Fibroblast of skin of right quadriceps (primary cell): ENCODE measurements around the gene BLOC1S6.
"Not testable (repeated sequence)": the region's sequence is repeated elsewhere in the genome, so short reads cannot be mapped to it uniquely, and the experiment has no call there.

Experiments used
- DNase-seq: peaks from one replicate; pipeline ENCODE4 v3.0.0-alpha.2; 2013

BLOC1S6 gene

GRCh38 chr15:45641999-45642932 is 55.1 kb downstream of the BLOC1S6 start:
- peak; percentile 82 for DNase-seq

- no peak for DNase-seq
These were observed 57.3 kb downstream of the BLOC1S6 start for GRCh38 chr15:45644437-45644836.

- DNase-seq: peak; percentile 67
These were observed 58.1 kb downstream of the BLOC1S6 start for GRCh38 chr15:45645026-45645980.

- no peak for DNase-seq
These were observed 59.0 kb downstream of the BLOC1S6 start for GRCh38 chr15:45646220-45646619.

- no peak for DNase-seq
These were observed 60.6 kb downstream of the BLOC1S6 start for GRCh38 chr15:45647828-45648227.

GRCh38 chr15:45648521-45649200 is 61.5 kb downstream of the BLOC1S6 start:
- DNase-seq: peak; percentile 48

- not testable (repeated sequence) for DNase-seq
These were observed 62.8 kb downstream of the BLOC1S6 start for GRCh38 chr15:45650007-45650406.

- no peak for DNase-seq
These were observed 63.8 kb downstream of the BLOC1S6 start for GRCh38 chr15:45650889-45651525.

- no peak for DNase-seq
These were observed 66.7 kb downstream of the BLOC1S6 start for GRCh38 chr15:45653702-45654424.

- no peak for DNase-seq
These were observed 67.6 kb downstream of the BLOC1S6 start for GRCh38 chr15:45654749-45655148.

- no peak for DNase-seq
These were observed 70.1 kb downstream of the BLOC1S6 start for GRCh38 chr15:45657254-45657653.

- no peak for DNase-seq
These were observed 70.8 kb downstream of the BLOC1S6 start for GRCh38 chr15:45657764-45658545.
